KBM-7 (cell line): ENCODE measurements around the gene RNF150.

Source experiments
- DNase-seq: peaks from one replicate; pipeline ENCODE4 v3.0.0-alpha.2; 2015
- in situ Hi-C: fragments of 300-500 bp; cut with MboI; formaldehyde crosslinking; loops from 2 replicates; pipeline ENCODE4 v1.14.3; 2020; ENCODE audit warnings: low sequenced_read_pairs, low pct_unique_long_range_greater_than_20kb, mixed read lengths

The RNF150 gene

DNA sequence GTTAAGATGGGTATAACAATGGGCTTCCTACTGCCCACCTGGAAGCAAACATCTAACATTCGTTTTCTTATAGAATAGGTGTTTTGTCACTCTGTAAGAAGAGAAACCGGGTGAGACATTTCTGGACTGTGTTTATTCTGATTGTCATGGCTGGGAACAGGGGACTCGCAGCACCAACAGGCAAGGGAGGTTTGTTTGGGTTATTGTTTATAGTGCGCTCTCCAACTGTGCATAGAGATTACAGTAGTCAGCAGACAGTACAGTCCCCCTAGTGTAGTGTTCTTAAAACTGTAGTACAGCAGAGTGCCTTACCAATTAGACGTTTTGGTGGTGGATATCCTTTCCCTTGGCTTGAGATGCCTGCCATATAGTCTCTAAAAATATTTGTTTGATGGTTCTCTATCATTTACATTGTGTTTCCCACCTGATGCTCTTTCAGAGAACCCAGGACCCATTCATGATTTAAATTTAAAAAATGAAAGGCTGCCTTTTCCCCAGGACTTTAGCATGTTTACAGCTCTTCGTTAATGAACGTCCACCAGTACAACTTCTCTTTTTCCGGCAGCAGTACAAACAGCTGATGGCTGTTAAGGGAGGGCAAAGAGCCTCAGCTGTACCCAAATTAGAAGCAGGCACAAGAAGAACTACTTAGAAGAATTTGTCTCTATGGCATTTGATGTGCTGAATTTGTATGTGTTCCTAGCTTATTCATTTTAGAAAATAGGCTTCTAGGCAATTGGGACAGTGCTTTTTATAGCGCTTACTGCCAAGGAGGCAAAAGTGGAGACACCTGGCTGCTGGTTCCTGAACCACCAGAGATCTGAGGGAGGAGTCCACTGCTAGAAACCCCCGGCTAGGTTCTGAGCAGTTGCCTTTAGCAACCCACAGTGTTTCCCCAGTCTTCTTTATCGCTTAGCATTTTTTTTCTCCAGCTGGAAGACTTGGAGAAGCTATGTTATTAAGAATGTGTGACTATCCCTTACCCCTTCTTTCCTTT is 1.0 kb upstream of the RNF150 start:
- in situ Hi-C loops = loop anchor here (25.0 kb wide), 1 partner anchor 272 kb away; no protein-coding TSS in a partner anchor
- DNase-seq = peak; percentile 43

- DNase-seq = no peak
- in situ Hi-C loops = loop anchor here (25.0 kb wide), 1 partner anchor 270 kb away; no protein-coding TSS in a partner anchor
Observed at GRCh38 chr4:141132709-141133145, 542 bp downstream of the RNF150 start.

- in situ Hi-C loops = loop anchor here (25.0 kb wide), 1 partner anchor 270 kb away; no protein-coding TSS in a partner anchor
- peak; percentile 25 for DNase-seq
Observed at GRCh38 chr4:141132072-141132708, 1.1 kb downstream of the RNF150 start.

DNA sequence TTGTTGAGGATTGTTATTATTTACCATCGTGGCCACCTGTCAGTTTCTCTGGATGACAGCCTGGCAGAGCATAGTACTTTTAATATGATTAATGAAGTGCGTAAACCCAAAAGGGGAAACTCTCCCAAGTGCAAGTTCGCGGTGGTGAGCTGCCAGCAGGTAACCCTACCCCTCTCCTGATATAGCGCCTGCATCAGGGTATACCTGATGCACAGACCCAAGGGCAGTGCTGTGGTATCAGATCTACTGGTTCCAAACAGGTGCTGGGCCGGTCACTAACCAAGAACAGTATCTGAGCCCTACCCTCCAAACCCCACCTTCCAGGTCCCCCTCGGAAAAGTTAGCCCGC is 1.6 kb downstream of the RNF150 start:
- DNase-seq = no peak
- in situ Hi-C loops = loop anchor here (25.0 kb wide), 1 partner anchor 269 kb away; no protein-coding TSS in a partner anchor

DNA sequence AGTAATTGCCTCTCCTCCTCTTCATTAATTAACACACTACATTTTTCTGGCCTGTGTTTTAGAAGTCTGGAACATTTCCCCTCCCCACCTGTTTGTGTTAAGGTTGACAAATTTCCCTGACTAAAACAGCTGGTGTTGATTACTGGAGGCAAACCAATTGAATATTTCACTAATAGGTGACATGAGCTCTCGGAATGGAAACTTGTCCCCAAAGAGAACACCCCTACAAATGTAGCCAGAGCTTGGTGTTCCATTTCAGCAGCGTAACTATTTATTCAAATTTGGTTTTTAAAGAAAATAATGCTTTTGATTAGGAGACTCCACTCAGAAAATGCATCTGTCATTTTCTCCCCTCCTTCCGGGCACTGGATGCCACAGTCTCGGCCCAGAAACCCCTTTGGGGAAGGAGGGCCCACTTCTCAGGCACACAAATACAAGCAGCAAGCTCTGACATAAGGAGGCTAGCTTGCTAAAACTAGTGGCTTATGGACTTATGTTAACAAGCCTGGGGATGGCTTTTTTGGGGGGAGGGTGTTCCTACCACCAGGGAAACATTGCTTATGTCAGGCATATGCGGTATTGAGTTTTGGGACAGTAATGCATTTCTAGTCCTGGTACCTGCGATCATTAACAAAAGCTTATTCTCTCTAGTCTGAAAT is 2.2 kb downstream of the RNF150 start:
- in situ Hi-C loops = loop anchor here (25.0 kb wide), 1 partner anchor 269 kb away; no protein-coding TSS in a partner anchor
- DNase-seq = peak; percentile 3

GRCh38 chr4:141127884-141128283 is 5.4 kb downstream of the RNF150 start:
- in situ Hi-C loops = loop anchor here (25.0 kb wide), 1 partner anchor 266 kb away; no protein-coding TSS in a partner anchor
- DNase-seq = no peak

DNA sequence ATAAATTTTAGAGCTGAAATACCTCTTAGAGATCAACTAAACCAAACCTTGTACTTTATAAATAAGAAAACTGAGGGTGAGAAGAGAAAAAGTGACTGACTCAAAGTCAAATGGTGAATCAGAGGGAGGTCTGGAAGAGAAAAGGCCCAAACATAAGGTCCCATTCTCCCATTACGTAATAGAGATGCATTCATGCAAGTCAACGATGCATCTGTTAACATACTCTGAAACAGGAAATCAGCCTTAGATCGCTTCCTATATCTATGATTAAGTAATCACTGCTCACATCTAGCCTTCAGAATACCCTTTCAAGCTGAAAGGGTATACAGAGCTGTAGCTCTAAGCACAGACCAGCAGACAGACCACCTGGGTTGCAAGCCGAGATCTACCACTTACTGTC is 6.5 kb downstream of the RNF150 start:
- DNase-seq = no peak
- in situ Hi-C loops = loop anchor here (25.0 kb wide), 1 partner anchor 264 kb away; no protein-coding TSS in a partner anchor

- DNase-seq = no peak
- in situ Hi-C loops = no loop called here
Observed at GRCh38 chr4:141124224-141124623, 9.0 kb downstream of the RNF150 start.

DNA sequence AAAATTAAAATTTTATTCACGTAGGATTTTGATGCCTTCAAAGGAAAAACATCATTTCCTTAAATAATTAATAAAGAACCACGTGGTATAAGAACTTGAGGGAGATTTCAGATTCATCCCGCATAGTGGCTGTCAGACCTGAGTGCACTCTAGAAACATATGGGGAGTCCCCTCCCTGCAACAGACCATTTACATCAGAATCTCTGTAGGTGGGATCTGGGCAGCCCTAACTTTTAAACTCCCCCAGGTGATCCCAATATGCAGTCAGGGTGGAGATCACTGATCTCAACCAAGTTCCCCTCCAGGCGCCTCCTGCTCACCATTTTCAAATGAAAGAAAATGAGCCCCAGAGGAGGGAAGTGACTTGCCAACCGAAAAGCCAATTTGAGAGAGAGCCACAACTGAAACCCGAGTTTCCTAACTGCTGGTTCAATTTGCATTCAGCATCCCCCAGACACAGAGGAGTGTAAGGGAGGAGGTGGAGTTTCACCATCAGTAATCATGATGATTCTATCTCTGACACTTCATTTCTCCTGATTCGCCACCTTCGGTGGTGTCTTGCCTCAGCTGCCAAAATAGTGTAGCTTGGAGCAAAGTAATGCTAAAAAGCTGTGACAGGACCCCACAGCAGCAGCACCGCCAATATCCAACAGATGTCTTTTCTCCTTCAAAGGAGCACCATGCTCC is 11.4 kb downstream of the RNF150 start:
- no peak for DNase-seq
- in situ Hi-C loops = no loop called here

DNA sequence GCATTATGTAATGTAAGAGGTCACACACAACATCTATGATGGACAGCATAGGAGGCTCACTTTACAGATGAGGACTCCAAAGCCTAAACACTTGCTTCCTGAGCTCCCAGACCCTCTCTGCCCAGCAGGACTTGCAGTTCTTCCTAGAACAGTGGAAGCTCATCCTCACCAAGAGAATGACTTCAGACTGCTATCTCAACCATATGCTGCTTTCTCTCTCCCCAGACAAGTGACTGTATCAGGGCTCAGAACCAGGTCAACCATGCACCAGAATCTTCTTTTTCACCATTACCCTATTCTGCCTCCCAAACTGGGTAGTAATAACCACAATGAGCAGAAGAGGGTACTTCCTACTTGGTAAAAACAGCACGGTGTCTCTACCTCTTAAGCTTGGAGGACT is 12.2 kb downstream of the RNF150 start:
- DNase-seq = no peak
- in situ Hi-C loops = no loop called here

DNA sequence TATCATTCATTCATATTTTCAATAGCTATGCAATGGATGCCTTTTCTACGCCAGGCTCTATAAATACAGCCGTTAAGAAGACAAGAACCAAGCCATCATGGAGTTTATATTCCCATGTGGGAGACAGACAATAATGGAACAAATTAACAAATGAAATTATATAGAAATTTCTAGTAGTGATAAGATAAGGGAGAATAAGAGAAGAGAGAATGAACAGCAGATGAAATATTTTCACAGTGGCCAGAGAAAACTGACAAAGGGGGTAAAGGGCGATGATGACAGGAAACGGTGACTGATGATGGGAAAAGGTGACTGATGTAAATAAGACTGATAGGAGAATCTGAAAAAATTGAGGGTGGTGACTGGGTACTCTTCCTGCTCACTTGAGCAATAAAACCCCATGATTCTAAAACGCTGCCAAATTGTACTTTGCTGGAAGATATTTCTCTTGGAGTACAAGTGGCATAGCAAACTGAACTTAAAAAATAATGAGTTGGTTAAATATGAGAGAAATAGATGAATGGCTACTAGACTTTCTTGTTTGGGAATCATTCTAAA is 13.2 kb downstream of the RNF150 start:
- DNase-seq = no peak
- in situ Hi-C loops = no loop called here

DNA sequence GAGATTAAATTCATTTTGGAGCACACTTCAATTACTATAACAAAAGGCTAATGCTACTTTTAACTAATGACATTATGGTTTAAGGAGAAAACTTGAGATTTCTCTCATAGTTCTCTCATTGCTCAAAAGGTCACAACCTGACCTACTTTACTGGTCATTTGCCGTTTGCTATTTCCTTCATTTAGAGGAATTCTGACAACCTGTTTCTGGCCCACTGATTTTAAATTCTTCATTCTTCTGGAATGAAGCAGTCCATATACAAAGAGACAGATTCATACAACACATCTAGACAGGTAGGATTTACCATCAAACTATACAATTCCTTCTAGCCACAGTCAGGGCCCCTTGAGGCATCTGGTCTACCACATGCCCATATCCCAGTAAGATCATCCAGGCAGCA is 14.2 kb downstream of the RNF150 start:
- in situ Hi-C loops = no loop called here
- DNase-seq = no peak

DNA sequence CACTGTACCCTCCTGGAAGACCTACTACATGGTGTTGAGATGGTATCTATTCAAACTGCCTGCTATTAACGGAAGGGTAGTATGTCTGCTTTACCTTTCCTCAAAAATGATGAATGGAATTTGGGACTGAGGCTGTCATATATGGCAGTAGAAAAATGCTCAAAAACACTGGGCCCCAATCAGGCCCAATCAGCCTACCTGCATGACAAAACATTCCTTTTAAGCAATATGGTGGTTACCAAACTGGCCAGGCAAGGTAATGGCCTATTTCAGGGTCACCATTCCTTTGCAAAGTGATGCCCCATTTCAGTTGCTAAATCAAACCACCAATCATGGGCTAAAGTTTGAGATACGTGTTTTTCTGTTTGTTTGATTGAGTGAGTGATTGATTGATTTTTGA is 14.9 kb downstream of the RNF150 start:
- in situ Hi-C loops = no loop called here
- DNase-seq = no peak

DNA sequence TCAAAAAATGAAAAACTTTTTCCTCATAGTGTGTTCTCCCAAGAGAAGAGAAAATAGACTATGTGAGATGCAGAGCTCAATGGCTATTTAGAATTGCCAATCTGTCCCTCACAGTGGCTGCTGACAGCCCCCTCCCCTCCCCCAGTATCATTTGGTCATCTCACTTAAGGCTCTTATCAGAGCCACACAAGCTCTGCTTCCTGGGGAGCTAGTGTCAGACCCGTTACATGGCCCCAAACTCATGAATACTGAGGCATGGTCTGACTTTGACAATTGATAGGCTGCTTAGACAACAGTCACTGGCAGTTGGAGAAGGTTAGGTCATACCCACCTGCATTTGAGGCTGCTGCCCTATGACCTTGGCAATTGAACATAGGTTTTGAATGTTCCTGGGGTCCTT is 15.3 kb downstream of the RNF150 start:
- no peak for DNase-seq
- in situ Hi-C loops = no loop called here

- in situ Hi-C loops = no loop called here
- DNase-seq = no peak
Observed at GRCh38 chr4:141109983-141110382, 23.3 kb downstream of the RNF150 start.

- DNase-seq = no peak
- in situ Hi-C loops = no loop called here
Observed at GRCh38 chr4:141107927-141108326, 25.3 kb downstream of the RNF150 start.

GRCh38 chr4:141102367-141102766 is 30.9 kb downstream of the RNF150 start:
- no peak for DNase-seq
- in situ Hi-C loops = no loop called here

DNA sequence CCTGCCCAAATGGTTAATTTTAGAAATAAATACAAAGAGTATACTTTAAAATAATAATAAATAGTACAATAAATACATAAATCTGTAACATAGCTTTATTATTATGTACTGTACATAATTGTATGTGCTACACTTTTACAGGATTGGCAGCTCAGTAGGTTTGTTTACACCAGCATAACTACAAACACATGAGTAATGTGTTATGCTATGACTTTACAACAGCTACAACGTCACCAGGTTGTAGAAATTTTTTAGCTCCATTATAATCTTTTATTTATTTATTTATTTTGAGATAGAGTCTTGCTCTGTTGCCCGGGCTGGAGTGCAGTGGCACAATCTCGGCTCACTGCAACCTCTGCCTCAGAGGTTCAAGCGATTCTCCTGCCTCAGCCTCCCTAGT is 31.8 kb downstream of the RNF150 start:
- in situ Hi-C loops = no loop called here
- DNase-seq = no peak

GRCh38 chr4:141099326-141099725 is 33.9 kb downstream of the RNF150 start:
- in situ Hi-C loops = no loop called here
- no peak for DNase-seq
